Choroid plexus epithelial cell (primary cell): ENCODE measurements around the gene PTPRE.

Experiments
- DNase-seq: peaks from one replicate; pipeline ENCODE4 v3.0.0-alpha.2; 2010; ENCODE audit warnings: low read depth
- H3K4me3 ChIP-seq: 2 replicates; pipeline ENCODE4 v1.5.1; 2011; ENCODE audit warnings: low read depth, mild to moderate bottlenecking, control low read depth, low read length, moderate library complexity
- CTCF ChIP-seq: conservative IDR thresholded peaks from 2 replicates; pipeline ENCODE4 v1.5.1; 2011; ENCODE audit warnings: low read depth, mild to moderate bottlenecking, control low read depth, inconsistent platforms, low read length, moderate library complexity

Gene PTPRE

DNA sequence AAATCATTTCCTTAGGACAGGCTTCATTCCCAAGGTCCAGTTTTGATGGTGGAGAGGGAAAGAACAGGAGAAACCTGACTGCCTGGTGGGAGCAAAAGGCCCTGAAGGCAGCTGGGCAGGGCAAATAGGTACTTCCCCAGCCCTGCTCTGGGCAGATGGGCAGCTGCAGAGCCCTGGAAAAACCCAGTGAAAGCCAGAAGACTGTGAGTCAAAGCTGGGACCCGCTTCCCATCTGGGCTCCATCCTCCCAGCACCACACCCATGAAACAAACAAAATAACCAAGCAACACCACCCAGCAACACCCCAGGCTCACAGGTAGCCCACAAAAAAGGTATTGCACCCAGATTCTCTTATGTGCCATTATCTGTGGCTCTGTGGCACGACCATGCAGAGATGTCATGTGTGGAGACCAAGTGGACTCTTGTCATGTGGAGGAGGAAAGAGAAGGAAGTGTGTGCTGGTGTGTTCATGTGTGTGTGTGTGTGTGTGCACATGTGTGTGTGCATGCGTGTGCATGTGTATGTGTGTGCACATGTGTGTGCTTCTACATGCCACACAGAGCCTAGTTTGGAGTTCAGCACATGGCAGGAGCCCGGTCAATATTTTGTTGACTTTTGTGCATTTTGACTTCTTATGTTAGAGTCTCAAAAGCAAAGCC lies 24.0 kb upstream of the PTPRE start:
- H3K4me3 ChIP-seq: no peak overlapping the region
- no peak for TF ChIP-seq CTCF
- no peak for DNase-seq

DNA sequence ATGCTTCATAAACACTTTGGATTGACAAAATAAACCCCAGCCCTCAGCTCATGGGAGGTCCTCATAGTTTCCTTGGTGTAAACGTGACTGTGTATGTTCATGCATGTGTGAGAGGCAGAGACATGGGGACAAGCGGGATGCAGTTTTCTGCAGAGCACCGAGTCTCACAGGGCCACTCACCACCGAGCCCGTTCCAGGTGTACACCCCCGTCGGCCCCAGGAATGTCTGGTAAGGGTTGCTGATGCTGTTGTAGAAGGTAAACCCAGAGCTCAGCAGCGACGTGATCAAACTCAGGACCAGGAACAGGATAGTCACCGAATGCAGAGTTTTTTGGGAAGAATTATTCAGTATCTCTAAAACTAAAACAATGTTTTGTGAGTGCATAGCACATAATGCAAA lies 23.4 kb upstream of the PTPRE start:
- no peak for DNase-seq
- no peak for TF ChIP-seq CTCF
- no peak overlapping the region for H3K4me3 ChIP-seq

- no peak overlapping the region for H3K4me3 ChIP-seq
- DNase-seq: no peak
- no peak for TF ChIP-seq CTCF
Observed at GRCh38 chr10:127884501-127884900, 22.4 kb upstream of the PTPRE start.

DNA sequence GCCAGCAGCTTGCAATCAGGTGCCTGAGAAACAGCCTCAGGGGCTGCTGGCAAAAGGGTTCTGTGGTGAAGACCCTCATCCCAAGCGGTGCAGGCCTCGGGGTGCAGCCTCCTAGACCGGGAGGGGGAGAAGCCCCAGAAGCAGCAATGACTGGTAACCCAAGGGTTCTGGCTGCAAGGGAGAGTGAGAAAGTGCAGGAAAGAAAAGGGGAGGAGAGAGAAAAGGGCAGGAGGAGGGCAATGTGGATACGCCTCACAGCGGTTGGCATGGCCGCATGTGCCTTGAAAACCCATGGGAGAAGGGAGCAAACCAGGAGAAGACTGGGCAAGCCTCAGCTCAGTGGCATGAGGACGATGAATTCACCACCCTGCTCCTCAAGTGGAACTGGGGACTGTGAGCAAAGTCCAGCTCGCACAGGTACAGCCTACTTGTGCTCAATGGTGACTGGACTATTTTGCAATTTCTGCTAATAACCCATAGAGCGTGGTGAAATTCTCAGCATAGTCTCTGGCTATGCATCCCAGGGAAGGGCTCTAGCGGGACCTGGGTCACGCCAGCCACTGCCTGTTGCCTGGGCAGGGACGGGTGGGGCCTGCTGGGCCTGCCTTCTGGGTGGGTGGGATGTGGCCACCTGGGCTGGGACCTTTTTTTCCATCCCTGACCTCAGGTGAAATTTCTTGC lies 20.4 kb upstream of the PTPRE start:
- no peak for TF ChIP-seq CTCF
- H3K4me3 ChIP-seq: no peak overlapping the region
- no peak for DNase-seq

DNA sequence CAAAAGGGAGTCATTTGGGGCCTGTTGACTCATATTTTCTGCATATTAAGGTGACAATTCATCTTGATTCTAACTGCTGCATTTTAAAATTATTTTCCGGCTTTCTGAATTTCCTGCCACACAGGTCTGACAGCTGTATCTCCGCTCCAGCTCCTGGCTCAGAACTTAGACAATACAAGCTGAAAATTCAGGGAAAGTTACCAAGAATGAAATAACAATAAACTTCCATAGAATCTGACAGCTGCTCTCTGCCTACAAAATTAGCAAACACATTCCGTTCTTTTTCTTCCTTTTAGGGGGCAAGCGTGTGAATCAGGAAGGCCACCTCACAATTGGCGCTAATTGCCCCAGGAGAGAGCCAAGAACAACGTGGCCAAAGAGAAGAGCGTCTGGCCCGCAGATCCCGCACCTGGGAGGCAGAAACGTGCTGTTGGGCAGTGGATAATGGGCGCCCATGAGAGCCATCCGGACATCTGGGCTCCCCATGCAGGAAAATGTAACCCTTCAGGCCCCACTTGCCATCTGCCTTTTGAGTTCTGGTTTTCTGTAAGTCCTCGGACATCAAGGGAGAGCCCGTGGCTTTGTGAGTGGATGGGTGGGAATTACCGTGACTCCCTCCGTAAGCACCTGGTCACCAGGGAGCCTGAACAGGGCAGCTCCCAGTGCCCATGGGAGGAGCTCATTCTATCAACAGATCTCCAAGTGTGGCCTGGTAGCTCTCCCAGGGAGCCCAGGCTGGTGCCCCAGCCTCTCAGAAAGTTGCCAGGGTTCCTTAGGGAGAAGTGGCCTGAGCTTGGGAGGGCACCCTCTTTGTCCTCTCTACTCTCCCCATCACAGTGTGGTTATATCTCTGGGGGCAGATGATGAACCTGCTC lies 19.1 kb upstream of the PTPRE start:
- no peak for DNase-seq
- TF ChIP-seq CTCF: no peak
- H3K4me3 ChIP-seq: no peak overlapping the region

DNA sequence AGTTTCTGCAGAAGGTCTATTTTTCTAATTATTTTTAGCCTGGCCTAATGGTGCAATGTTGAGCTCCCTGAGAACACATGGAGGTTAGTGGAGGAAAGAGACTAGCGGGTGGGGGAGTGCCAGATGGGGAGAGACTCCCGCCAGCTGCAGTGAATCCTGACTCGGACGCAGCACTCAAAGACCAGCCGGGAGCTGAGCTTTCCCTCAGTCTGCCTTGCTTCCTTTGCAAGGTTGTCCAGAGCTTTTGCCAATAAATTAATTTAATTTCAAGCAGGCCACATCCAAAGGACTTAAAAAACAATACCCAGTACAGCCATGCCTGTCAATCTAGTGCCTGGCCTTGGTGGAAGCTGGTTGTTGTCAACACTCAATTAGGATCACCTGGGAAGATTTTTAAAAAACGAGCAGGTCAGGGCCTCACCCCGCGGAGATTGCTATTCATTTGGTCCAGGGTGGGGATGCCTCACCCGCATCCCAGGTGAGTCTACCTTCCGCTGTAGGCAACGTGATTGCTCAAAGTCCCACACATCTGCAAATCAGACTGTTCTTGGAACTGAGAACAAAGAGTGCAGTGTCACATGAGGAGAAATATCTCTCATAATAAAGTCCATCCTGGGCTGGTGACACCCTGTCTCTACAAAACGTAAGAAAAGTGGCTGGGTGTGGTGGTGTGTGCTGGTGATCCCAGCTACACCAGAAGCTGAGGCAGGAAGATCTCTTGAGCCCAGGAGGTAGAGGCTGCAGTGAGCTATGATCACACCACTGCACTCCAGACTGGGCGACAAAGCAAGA lies 18.2 kb upstream of the PTPRE start:
- no peak for DNase-seq
- TF ChIP-seq CTCF: no peak
- no peak overlapping the region for H3K4me3 ChIP-seq
